A673 (cell line): ENCODE data around the gene TTPAL. TPM values are rescaled to one million over a fixed set of nuclear protein-coding genes. Genes with fewer than 3 reads are reported as not detected.

Experiments used
- BruUV-seq: library from RNA; stranded (reverse); fragments of 400-500 nt; replicated peaks from 2 replicates; lab custom pipeline; 2021; lab: Mats Ljungman, UMichigan
- CTCF ChIA-PET: fragments of 300-600 bp; sonication (Branson Sonifier 250); formaldehyde crosslinking; loops from one replicate; lab custom pipeline; 2022; ENCODE audit warnings: antibody characterized with exemption; lab: Charles Lee
- POLR2A ChIA-PET: fragments of 300-600 bp; sonication (Branson Sonifier 250); formaldehyde crosslinking; loops from one replicate; lab custom pipeline; 2022; ENCODE audit warnings: antibody characterized with exemption; ENCODE audit not compliant: low non-redundant PET; lab: Charles Lee
- DNase-seq: peaks from one replicate; pipeline ENCODE4 v3.0.0-alpha.2; 2015; ENCODE audit warnings: low spot score
- H3K27ac ChIP-seq: fragments of 200-600 bp; sonication (generic); 2 replicates; pipeline ENCODE4 v1.5.1; 2016; ENCODE audit warnings: mixed run types, low read depth, mild to moderate bottlenecking, mixed read lengths, antibody characterized with exemption, low read length; ENCODE audit not compliant: poor library complexity, severe bottlenecking
- H3K27me3 ChIP-seq: fragments of 200-600 bp; sonication (generic); replicated peaks from 2 replicates; pipeline ENCODE4 v1.6.1; 2017; ENCODE audit warnings: mixed run types, low read depth, mild to moderate bottlenecking, mixed read lengths, antibody characterized with exemption, low read length; ENCODE audit not compliant: insufficient read depth, poor library complexity
- H3K36me3 ChIP-seq: fragments of 200-600 bp; sonication (generic); 2 replicates; pipeline ENCODE4 v1.6.1; 2016; ENCODE audit warnings: mixed run types, mild to moderate bottlenecking, mixed read lengths, antibody characterized with exemption, low read length; ENCODE audit not compliant: insufficient read depth, poor library complexity, severe bottlenecking
- H3K4me1 ChIP-seq: fragments of 200-600 bp; sonication (generic); 2 replicates; pipeline ENCODE4 v1.6.1; 2017; ENCODE audit warnings: mixed run types, mild to moderate bottlenecking, mixed read lengths, antibody characterized with exemption, low read length; ENCODE audit not compliant: insufficient read depth, poor library complexity, severe bottlenecking
- H3K4me3 ChIP-seq: fragments of 200-600 bp; sonication (generic); 2 replicates; pipeline ENCODE4 v1.5.1; 2016; ENCODE audit warnings: low read depth, mixed run types, mild to moderate bottlenecking, mixed read lengths, low read length; ENCODE audit not compliant: poor library complexity, severe bottlenecking
- H3K9me3 ChIP-seq: fragments of 200-600 bp; sonication (generic); 2 replicates; pipeline ENCODE4 v1.6.1; 2016; ENCODE audit warnings: mixed run types, low read depth, mild to moderate bottlenecking, mixed read lengths, antibody characterized with exemption, low read length; ENCODE audit not compliant: poor library complexity, severe bottlenecking
- EZH2 ChIP-seq: fragments of 200-600 bp; sonication (generic); IDR thresholded peaks from 2 replicates; pipeline ENCODE4 v1.6.1; 2017; ENCODE audit warnings: borderline replicate concordance, low read depth, mild to moderate bottlenecking, mixed read lengths, antibody characterized with exemption, low read length; ENCODE audit not compliant: poor library complexity, severe bottlenecking
- intact Hi-C: fragments of 100-400 bp; cut with micrococcal nuclease; formaldehyde crosslinking; loops from one replicate; pipeline ENCODE4 v1.10.0; 2022; ENCODE audit not compliant: unreplicated experiment
- total RNA-seq: library from RNA; stranded (reverse); gene quantifications from 2 replicates; pipeline ENCODE4 v1.2.3, GENCODE V29; 2021
- TF ChIP-seq, protein P1 (sequence below): fragments of 300-800, 200-600 bp; sonication (generic); conservative IDR thresholded peaks from 2 replicates; pipeline ENCODE4 v1.5.1; 2017; ENCODE audit warnings: low read depth, mild to moderate bottlenecking, antibody characterized with exemption, low read length, moderate library complexity, mixed read lengths

TTPAL gene
- total RNA-seq, 1 experiment from 2014 or later = 14.6 TPM

GRCh38 chr20:44431118-44431501 lies 44.6 kb upstream of the TTPAL start:
- ChIA-PET CTCF (no interaction called here), POLR2A (interaction anchor here (0.7 kb wide), 1 partner anchor 113 kb away, joined by 3 read pairs; no protein-coding TSS in a partner anchor)
- peaks cover 19% of the 10 kb centered on the region for H3K27me3 ChIP-seq
- no peaks in the 10 kb centered on the region for H3K36me3 ChIP-seq
- BruUV-seq = no TSS peak
- H3K9me3 ChIP-seq = no peaks in the 10 kb centered on the region
- intact Hi-C loops = no loop called here
- TF ChIP-seq, protein P1, sequence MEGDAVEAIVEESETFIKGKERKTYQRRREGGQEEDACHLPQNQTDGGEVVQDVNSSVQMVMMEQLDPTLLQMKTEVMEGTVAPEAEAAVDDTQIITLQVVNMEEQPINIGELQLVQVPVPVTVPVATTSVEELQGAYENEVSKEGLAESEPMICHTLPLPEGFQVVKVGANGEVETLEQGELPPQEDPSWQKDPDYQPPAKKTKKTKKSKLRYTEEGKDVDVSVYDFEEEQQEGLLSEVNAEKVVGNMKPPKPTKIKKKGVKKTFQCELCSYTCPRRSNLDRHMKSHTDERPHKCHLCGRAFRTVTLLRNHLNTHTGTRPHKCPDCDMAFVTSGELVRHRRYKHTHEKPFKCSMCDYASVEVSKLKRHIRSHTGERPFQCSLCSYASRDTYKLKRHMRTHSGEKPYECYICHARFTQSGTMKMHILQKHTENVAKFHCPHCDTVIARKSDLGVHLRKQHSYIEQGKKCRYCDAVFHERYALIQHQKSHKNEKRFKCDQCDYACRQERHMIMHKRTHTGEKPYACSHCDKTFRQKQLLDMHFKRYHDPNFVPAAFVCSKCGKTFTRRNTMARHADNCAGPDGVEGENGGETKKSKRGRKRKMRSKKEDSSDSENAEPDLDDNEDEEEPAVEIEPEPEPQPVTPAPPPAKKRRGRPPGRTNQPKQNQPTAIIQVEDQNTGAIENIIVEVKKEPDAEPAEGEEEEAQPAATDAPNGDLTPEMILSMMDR = no peak
- TF ChIP-seq EZH2 = no peak
- no peak for DNase-seq
- H3K27ac ChIP-seq = no peak overlapping the region
- H3K4me3 ChIP-seq = no peak overlapping the region
- no peaks in the 10 kb centered on the region for H3K4me1 ChIP-seq

DNA sequence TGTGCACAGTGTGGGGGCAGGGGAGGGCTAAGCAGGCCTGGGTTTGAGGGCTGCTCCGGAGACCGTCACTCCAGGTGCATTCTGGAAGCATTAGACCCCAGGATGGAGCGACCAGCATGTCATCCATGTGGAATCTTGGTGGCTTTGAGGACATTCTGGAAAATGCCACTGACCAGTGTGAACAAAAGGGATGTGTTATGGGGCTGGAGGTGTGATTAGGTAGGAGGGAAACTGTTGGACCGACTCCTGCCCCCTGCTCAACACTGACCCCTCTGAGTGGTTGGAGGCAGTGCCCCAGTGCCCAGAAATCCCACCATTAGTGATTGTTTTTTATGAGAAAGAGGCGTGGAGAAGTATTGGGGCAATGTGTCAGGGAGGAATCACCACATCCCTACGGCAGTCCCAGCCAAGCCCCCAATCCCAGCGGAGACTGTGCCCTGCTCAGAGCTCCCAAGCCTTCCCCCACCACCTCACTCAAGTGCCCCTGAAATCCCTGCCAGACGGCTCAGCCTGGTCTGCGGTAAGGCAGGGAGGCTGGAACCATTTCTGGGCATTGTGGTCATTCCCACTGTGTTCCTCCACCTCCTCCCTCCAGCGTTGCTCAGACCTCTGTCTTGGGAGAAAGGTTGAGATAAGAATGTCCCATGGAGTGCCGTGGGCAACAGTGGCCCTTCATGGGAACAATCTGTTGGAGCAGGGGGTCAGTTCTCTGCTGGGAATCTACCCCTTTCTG lies 44.0 kb upstream of the TTPAL start:
- Histone ChIP-seq H3K4me1 (no peaks in the 10 kb centered on the region), H3K27ac (no peak overlapping the region), H3K4me3 (no peak overlapping the region), H3K36me3 (no peaks in the 10 kb centered on the region), H3K27me3 (peaks cover 19% of the 10 kb centered on the region), H3K9me3 (no peaks in the 10 kb centered on the region)
- no TSS peak for BruUV-seq
- ChIA-PET POLR2A (interaction anchor here (0.7 kb wide), 1 partner anchor 114 kb away, joined by 3 read pairs; no protein-coding TSS in a partner anchor), CTCF (no interaction called here)
- intact Hi-C loops = no loop called here
- DNase-seq = no peak
- TF ChIP-seq, protein P1 = no peak
- no peak for TF ChIP-seq EZH2

DNA sequence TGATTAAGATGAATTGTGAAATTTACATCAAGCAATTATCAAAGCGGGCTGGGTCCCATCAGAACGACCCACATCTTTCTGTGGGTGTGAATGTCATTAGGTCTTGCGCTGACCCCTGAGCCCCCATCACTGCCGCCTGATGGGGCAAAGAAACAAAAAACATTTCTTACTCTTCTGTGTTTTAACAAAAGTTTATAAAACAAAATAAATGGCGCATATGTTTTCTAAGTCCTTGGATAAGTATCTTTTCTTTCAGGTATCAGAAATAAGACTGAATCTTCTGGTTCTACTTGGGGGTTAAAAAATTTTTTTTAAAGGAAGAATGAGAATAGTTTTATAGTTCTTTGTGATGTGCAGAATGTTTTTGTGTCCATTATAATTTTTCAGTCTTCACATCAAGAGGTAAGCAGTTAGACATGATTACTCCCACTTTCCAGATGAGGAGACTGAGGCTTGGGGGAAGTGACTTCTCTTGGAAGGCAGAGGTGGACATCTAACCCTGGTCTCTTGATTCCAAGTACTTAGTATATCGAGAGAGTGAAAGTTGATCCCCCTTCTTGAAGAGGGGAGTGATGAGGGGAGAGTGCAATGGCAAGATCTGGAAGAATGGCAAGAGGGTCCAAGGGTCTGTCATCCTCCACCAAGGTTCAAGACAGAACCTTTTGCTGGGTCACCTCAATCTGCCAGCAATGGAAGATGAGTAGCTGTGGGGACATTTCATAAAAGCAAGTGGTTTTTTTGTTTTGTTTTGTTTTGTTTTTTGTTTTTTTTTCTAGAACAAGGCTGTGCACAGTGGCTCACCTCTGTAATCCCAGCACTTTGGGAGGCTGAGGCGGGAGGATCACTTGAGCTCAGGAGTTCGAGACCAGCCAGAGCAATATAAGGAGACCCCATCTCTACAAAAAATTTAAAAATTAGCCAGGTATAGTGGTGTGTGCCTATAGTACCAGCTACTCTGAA lies 42.8 kb upstream of the TTPAL start:
- no TSS peak for BruUV-seq
- no peak overlapping the region for H3K4me3 ChIP-seq
- H3K4me1 ChIP-seq = no peaks in the 10 kb centered on the region
- no peaks in the 10 kb centered on the region for H3K9me3 ChIP-seq
- no peaks in the 10 kb centered on the region for H3K36me3 ChIP-seq
- H3K27me3 ChIP-seq = peaks cover 19% of the 10 kb centered on the region
- no peak for DNase-seq
- TF ChIP-seq, protein P1 = no peak
- no peak for TF ChIP-seq EZH2
- CTCF ChIA-PET = no interaction called here
- intact Hi-C loops = no loop called here
- no peak overlapping the region for H3K27ac ChIP-seq
- POLR2A ChIA-PET = no interaction called here
